IPS-18a (cell line): Measurements from ENCODE around the gene OR2H1.

Experiments
- H3K27ac ChIP-seq: one replicate; pipeline ENCODE4 v1.5.1; 2013; ENCODE audit warnings: low read length
- H3K27me3 ChIP-seq: one replicate; pipeline ENCODE4 v1.6.1; 2013; ENCODE audit warnings: mild to moderate bottlenecking, low read length; ENCODE audit not compliant: control insufficient read depth, insufficient read depth
- H3K36me3 ChIP-seq: one replicate; pipeline ENCODE4 v1.6.1; 2013; ENCODE audit warnings: low read depth, low read length; ENCODE audit not compliant: control insufficient read depth
- H3K4me1 ChIP-seq: one replicate; pipeline ENCODE4 v1.6.1; 2013; ENCODE audit warnings: low read depth, low read length; ENCODE audit not compliant: control insufficient read depth
- H3K4me3 ChIP-seq: one replicate; pipeline ENCODE4 v1.5.1; 2013; ENCODE audit warnings: low read length
- H3K9ac ChIP-seq: one replicate; pipeline ENCODE4 v1.6.1; 2013; ENCODE audit warnings: mild to moderate bottlenecking, low read length, moderate library complexity
- H3K9me3 ChIP-seq: one replicate; pipeline ENCODE4 v1.6.1; 2013; ENCODE audit warnings: low read depth, low read length; ENCODE audit not compliant: control insufficient read depth

OR2H1 gene

DNA sequence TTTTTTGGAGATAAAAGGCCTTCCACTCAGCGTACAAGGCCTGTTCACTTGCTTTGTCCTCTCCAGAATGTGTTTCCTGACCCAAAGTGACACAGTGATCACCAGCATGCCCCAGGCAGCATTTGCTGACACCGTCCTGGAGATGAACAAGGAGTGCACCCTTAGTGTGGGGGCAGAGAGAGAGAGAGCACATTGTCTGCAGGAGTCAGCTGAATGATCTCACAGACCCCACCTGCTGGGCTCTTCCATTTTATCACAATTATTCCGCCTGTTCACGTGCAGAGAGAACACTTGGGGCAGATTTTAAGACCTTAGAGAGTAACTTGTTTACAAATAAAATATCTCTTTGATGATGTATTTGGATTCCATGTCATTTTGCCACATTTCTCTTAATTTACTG is 53.2 kb downstream of the OR2H1 start:
- Histone ChIP-seq H3K27me3 (no peaks in the 10 kb centered on the region), H3K4me1 (peaks cover 4% of the 10 kb centered on the region), H3K9me3 (no peaks in the 10 kb centered on the region), H3K9ac (no peak overlapping the region), H3K27ac (no peak overlapping the region), H3K36me3 (no peaks in the 10 kb centered on the region), H3K4me3 (no peak overlapping the region)

DNA sequence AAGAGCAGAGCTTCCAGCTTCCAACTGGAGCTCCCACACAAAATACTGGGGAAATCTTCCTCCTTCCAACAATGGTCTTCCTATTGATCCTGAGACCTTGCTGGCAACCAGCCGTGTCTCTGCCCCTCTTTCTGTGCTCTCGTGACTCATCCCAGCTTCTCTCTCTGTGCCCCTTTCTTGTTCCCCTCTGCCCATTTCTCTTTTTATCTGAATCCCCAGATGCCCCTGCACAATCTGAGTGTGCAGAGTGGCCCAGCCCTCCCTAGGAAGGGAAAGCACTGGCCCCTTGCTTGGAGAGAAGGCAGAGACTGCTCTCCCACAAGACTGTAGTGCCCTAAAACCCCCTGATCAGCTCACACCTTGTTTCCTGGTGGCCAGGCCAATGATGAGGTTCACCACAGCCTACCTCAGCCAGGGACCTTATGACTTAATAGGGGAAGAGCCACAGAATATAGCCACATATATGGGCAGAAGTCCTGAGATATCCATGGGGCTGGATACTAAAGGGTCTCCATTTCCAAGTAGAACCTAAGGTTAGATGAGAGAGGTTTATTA is 53.9 kb downstream of the OR2H1 start:
- Histone ChIP-seq H3K27ac (no peak overlapping the region), H3K27me3 (no peaks in the 10 kb centered on the region), H3K4me3 (no peak overlapping the region), H3K36me3 (no peaks in the 10 kb centered on the region), H3K9ac (no peak overlapping the region), H3K4me1 (peaks cover 4% of the 10 kb centered on the region), H3K9me3 (no peaks in the 10 kb centered on the region)
